GM18507 (cell line): ENCODE measurements around the gene PF4V1.

Experiments used
- DNase-seq: peaks from one replicate; pipeline ENCODE4 v3.0.0; 2011; ENCODE audit warnings: low read depth; ENCODE audit not compliant: insufficient read length; ENCODE audit errors: extremely low spot score
- FAIRE-seq: peaks from 2 replicates; lab custom pipeline; 2011; peaks lifted over from hg19 to GRCh38; lab: Jason Lieb, UNC

The PF4V1 gene

DNA sequence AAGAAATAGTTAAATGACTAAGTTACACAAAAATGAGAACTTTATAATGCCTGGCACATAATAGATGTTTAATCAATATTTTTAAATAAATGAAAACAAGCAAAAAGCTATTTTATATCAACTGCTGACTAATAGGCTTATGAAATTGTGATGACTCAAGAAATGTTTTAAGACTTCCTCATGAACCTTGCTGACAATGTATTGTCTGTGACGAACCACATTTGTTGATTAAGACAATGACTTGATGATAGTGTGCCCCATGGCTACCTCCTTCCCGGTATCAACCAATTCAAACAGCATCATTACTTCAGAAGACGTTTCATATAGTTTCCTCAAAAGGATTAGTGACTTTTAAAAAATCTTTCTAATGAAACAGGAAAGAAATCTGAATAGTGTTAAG lies 8.8 kb upstream of the PF4V1 start:
- FAIRE-seq: no peak
- no peak for DNase-seq

DNA sequence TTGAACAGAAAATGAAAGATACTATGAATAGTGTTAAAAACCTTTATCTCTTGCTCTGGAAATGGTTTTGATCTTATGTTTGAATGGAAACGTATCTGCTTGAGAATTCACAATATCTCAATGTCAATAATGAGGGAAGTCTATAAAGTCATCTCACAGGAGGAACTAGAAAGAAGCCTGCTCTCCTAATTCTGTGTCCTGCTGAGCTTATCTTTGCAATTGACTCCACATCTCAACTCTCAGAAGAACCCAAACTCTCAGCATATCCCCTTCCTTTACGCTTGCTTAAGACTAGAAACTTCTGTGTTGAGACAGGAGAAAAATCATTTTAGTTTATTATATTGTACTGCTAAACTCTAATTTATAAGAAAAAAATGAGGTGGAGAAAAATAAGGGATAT lies 8.3 kb upstream of the PF4V1 start:
- FAIRE-seq (no peak), DNase-seq (no peak)

GRCh38 chr4:73847526-73848182 lies 5.4 kb upstream of the PF4V1 start:
- no peak for DNase-seq
- FAIRE-seq: no peak

- no peak for FAIRE-seq
- DNase-seq: no peak
Observed at GRCh38 chr4:73848183-73848777, 4.8 kb upstream of the PF4V1 start.

GRCh38 chr4:73850261-73850970 lies 2.7 kb upstream of the PF4V1 start:
- DNase-seq (no peak), FAIRE-seq (no peak)

- DNase-seq (no peak), FAIRE-seq (no peak)
Observed at GRCh38 chr4:73851293-73851692, 1.8 kb upstream of the PF4V1 start.

DNA sequence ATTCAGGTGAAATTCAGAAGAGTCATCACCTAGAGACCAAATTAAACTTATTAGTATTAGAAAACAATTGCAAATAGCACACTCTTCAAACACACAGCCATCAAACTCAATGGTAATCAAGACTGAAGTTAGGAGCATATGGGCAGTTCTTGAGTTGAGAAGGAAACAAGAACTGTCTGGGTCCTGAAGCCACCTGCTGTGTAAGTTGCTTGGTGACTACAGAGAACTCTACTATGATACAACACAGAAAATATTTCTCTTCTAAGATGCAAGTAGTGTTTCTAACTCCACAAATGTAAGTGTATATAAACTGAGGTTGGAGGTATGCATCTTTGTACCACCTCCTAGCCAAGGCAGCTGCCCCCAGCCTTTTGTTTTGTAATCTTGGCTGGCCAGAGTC lies 325 bp upstream of the PF4V1 start:
- DNase-seq (no peak), FAIRE-seq (no peak)

DNA sequence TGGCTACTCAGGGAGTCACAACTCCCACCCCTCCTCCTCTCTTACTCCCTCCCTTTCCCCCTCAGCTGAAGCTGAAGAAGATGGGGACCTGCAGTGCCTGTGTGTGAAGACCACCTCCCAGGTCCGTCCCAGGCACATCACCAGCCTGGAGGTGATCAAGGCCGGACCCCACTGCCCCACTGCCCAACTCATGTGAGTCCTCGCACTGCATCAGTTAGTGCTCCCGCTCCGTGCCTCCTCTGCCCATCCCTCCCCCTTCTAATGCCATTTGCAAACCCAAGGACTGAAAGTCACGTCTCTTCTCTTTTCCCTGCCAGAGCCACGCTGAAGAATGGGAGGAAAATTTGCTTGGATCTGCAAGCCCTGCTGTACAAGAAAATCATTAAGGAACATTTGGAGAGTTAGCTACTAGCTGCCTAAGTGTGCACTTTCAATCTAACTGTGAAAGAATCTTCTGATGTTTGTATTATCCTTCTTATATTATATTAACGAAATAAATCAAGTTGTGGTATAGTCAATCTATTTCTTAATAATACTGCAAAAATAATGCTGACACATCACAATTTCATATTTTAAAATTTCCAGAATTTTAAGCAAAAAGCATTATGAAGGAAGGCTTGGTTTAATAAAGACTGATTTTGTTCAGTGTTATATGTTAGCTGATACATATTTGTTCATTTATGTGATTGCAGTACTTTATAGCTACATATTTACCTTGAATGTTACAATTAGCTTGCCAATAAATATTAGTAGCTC lies 800 bp downstream of the PF4V1 start:
- no peak for DNase-seq

DNA sequence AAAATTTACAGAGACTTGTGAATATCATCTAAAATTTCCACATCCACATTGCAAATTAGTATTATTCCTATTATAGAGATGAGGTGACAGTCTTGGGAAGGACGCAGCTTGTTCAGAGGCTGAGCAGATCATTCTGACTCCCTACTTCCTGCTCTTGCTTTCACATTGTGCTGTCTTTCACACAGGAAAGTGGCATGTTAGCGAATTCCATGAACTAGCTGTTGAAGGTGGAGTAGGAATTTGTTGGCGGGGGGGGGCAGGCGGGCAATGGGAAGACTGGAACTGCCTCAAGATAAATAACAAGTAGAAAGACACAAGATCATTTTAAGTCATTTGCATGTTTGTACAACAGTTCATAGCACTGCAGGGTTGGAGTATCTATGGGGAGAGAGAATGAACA lies 2.3 kb downstream of the PF4V1 start:
- DNase-seq: no peak
- no peak for FAIRE-seq

More for the DNA sequence above, 800 bp downstream of the PF4V1 start:
- no peak for FAIRE-seq

DNA sequence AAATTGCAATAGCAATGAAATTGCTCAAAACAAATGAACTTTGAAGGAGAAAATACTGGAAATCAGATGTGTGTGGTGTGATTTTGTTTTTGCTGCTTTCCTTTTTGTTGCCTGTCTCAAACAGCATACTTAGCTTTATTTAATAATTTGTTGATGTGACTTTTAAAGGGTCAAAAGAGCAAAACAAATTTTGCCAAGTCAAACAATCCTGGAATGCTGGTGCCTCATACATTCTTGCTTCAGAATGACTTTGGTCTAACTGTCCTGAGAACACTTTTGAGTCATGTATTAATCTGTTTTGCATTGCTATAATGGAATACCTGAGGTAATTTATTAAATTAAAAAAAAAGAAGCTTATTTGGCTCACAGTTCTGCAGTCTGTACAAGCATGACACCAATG lies 3.4 kb downstream of the PF4V1 start:
- DNase-seq: no peak

GRCh38 chr4:73859614-73860088 lies 6.6 kb downstream of the PF4V1 start:
- DNase-seq (no peak), FAIRE-seq (no peak)

More for the DNA sequence above, 3.4 kb downstream of the PF4V1 start:
- FAIRE-seq: no peak

- no peak for FAIRE-seq
- no peak for DNase-seq
Observed at GRCh38 chr4:73860181-73860580, 7.1 kb downstream of the PF4V1 start.

DNA sequence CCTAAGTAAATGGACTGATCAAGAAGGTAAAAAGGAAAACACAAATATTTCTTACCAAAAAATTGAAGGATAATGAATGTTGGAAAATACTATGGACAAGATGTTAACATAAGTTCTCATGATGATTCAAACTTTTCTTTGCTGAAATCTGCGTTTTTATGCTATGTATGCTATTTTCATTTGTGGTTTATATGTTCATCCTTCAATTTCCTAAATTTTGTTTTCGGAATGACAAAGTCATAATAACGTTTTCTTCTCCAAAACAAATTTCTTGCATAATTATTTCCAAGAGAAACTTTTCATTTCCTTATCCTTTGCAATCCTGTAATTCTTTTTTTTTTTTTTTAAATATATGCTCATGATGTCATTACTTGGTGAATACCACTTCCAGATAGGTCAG lies 7.8 kb downstream of the PF4V1 start:
- DNase-seq: no peak
- no peak for FAIRE-seq

DNA sequence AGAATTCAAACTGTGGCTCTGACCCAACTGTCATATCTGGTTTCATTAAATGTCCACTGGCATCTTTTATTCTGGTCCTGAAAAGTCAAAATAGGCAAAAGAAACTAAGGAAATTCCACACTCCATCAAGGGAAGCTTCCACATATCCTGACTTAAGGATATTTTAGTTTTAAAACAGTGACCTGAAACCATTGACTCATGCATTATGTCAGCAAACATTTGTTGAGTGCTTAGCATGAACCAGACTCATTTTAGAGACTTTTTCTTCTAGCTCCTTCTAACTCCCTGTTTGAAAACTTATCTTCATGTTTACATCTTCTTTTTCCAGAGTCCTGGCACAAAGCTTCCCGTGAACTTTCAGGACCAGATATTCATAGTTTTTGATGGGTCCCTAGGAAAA lies 9.2 kb downstream of the PF4V1 start:
- DNase-seq: no peak
- no peak for FAIRE-seq

DNA sequence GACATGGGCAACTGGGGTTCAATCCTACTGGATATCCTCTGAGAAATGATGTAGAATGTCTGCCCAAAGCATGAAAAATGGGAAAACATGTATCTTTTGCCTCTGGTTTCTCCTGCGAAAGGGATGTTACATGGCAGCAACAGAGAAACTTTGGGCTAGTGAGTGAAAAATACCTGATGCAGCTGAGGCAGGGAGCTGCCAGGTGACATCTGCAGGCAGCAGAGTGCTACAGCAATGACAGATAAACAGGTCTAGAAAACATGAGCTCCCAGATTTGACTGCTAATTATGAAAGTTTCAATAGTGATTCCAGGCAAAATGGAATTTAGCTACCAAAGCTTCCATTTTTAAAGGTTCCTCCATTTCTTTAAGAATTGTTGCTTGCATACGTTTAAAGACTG lies 11.3 kb downstream of the PF4V1 start:
- FAIRE-seq (no peak), DNase-seq (no peak)

GRCh38 chr4:73864961-73865360 lies 11.9 kb downstream of the PF4V1 start:
- FAIRE-seq (no peak), DNase-seq (no peak)

GRCh38 chr4:73865431-73866096 lies 12.5 kb downstream of the PF4V1 start:
- FAIRE-seq (no peak), DNase-seq (no peak)

GRCh38 chr4:73866246-73866645 lies 13.2 kb downstream of the PF4V1 start:
- FAIRE-seq: no peak
- DNase-seq: no peak

DNA sequence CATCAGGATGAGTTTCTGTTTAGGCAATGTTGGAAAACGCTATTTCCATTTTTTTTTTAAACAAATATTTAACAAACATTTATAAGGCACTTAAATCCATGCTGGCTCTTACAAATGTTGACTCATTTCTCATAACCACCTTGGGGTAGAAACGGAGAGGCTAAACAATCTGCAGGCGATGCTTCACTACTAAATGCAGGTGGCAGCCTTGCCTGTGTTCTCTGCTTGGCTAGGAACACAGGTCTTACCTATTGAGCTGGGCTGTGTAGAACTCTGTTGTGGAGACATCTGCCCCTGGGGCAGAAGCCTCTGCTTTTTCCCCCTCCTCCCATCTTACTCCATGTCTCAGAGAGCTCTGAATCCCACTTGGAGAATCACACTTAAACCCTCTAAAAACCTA lies 14.7 kb downstream of the PF4V1 start:
- FAIRE-seq: no peak
- DNase-seq: no peak
